H1 (cell line): ENCODE results near the gene CST4. TPM values are rescaled to one million over a fixed set of nuclear protein-coding genes. Genes with fewer than 3 reads are reported as not detected.
A peak's percentile ranks its signal among the peaks of the same experiment; 100 is the strongest.

Experiments
- CBX5 ChIP-seq: fragments of 300-800, 300-1000 bp; sonication (generic); IDR thresholded peaks from 2 replicates; pipeline ENCODE4 v1.7.1; 2016; ENCODE audit warnings: antibody characterized with exemption, low read length, low read depth
- CEBPB ChIP-seq: IDR thresholded peaks from 2 replicates; pipeline ENCODE4 v1.6.1; 2012; ENCODE audit warnings: low read depth, low read length
- CHD1 ChIP-seq: IDR thresholded peaks from 2 replicates; pipeline ENCODE4 v1.6.1; 2012; ENCODE audit warnings: low read depth, low read length, improper control_type of control experiment
- CHD2 ChIP-seq: IDR thresholded peaks from 2 replicates; pipeline ENCODE4 v1.6.1; 2012; ENCODE audit warnings: low read length, improper control_type of control experiment
- CREB1 ChIP-seq: IDR thresholded peaks from 2 replicates; pipeline ENCODE4 v1.6.1; 2012; ENCODE audit warnings: inconsistent platforms
- CTBP2 ChIP-seq: IDR thresholded peaks from 2 replicates; pipeline ENCODE4 v1.7.0; 2011; ENCODE audit warnings: borderline replicate concordance, mild to moderate bottlenecking, moderate library complexity, mixed read lengths, low read length; ENCODE audit not compliant: insufficient read depth, insufficient read length
- CTCF ChIP-seq, 3 experiments: IDR thresholded peaks; 1 replicate in 2 of 3; 2 replicates in 1 of 3; pipeline versions ENCODE4 v1.5.1 to v1.6.1; 2011; ENCODE audit warnings: low read length in 3 of 3, mild to moderate bottlenecking in 3 of 3, inconsistent platforms in 2 of 3, low read depth in 1 of 3, moderate library complexity in 1 of 3; ENCODE audit not compliant: insufficient read depth in 1 of 3; ENCODE audit errors: control extremely low read depth in 1 of 3
- JUN ChIP-seq: IDR thresholded peaks from 2 replicates; pipeline ENCODE4 v1.6.1; 2011; ENCODE audit warnings: low read depth, mild to moderate bottlenecking, improper control_type of control experiment, low read length
- KDM1A ChIP-seq: fragments of 200-600, 300-600 bp; sonication (generic); IDR thresholded peaks from 2 replicates; pipeline ENCODE4 v1.7.1; 2016; ENCODE audit warnings: mild to moderate bottlenecking, low read length, borderline replicate concordance
- MAFK ChIP-seq: IDR thresholded peaks from 2 replicates; pipeline ENCODE4 v1.6.1; 2012; ENCODE audit warnings: low read depth, mild to moderate bottlenecking, improper control_type of control experiment, low read length
- NANOG ChIP-seq: IDR thresholded peaks from 2 replicates; pipeline ENCODE4 v1.6.1; 2011; ENCODE audit warnings: low read length, low read depth, mild to moderate bottlenecking, inconsistent platforms; ENCODE audit not compliant: insufficient read depth, poor library complexity, severe bottlenecking
- NRF1 ChIP-seq: IDR thresholded peaks from 2 replicates; pipeline ENCODE4 v1.6.1; 2011; ENCODE audit warnings: mild to moderate bottlenecking, low read depth, low read length, improper control_type of control experiment
- PHF8 ChIP-seq: fragments of 200-600 bp; sonication (generic); conservative IDR thresholded peaks from 2 replicates; pipeline ENCODE4 v1.7.1; 2012; ENCODE audit warnings: low read depth, mild to moderate bottlenecking, inconsistent platforms, low read length, moderate library complexity
- SP2 ChIP-seq: IDR thresholded peaks from 2 replicates; pipeline ENCODE4 v1.6.1; 2012; ENCODE audit warnings: mild to moderate bottlenecking, low read length, inconsistent platforms
- SUZ12 ChIP-seq: fragments of 200-600 bp; sonication (generic); IDR thresholded peaks from 2 replicates; pipeline ENCODE4 v1.6.1; 2012; ENCODE audit warnings: mild to moderate bottlenecking, inconsistent platforms, low read length, moderate library complexity, mixed read lengths
- TAF1 ChIP-seq: IDR thresholded peaks from 2 replicates; pipeline ENCODE4 v1.6.1; 2011; ENCODE audit warnings: mild to moderate bottlenecking, low read depth, low read length
- TEAD4 ChIP-seq: IDR thresholded peaks from 2 replicates; pipeline ENCODE4 v1.6.1; 2012; ENCODE audit warnings: low read depth, low read length, inconsistent platforms, mixed read lengths
- ZNF274 ChIP-seq: IDR thresholded peaks from 2 replicates; pipeline ENCODE4 v1.7.0; 2012; ENCODE audit warnings: low read length, borderline replicate concordance; ENCODE audit errors: extremely low read depth
- polyA plus RNA-seq, 7 experiments: library from polyadenylated mRNA; depleted of rRNA in 3 of 7; stranded (reverse) in 5 of 7; unstranded in 2 of 7; fragments of >200 nt in 5 of 7; fragments of 200-250 nt in 2 of 7; gene quantifications; 1 replicate in 5 of 7; 2 replicates in 1 of 7; 4 replicates in 1 of 7; pipeline versions ENCODE4 v1.2.1 to v1.2.3, GENCODE V29; 2011 to 2013; ENCODE audit warnings: missing spikeins in 2 of 7, mixed read lengths in 2 of 7
- total RNA-seq: library from RNA; stranded (reverse); fragmentation: NEBNext Ultra II Directional; extraction: Animal tissue kit (Norgen Biotek cat#: 25700); gene quantifications from 2 replicates; pipeline ENCODE4 v1.2.1, GENCODE V29; 2021
- TF ChIP-seq, protein P1 (sequence below): IDR thresholded peaks from 2 replicates; pipeline ENCODE4 v1.6.1; 2011; ENCODE audit warnings: low read depth, mild to moderate bottlenecking, low read length; ENCODE audit not compliant: insufficient read depth
- TF ChIP-seq, protein P2 (sequence below): IDR thresholded peaks from 2 replicates; pipeline ENCODE4 v1.6.1; 2012; ENCODE audit warnings: inconsistent platforms

The CST4 gene
- total and polyA plus RNA-seq, 2 of the 8 experiments (the other 6 are each of a cell fraction or from before 2014, with no cell fraction given) = not detected

- TF ChIP-seq, protein P1, sequence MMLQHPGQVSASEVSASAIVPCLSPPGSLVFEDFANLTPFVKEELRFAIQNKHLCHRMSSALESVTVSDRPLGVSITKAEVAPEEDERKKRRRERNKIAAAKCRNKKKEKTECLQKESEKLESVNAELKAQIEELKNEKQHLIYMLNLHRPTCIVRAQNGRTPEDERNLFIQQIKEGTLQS = 0 out of 2 replicates have a peak, but pooled peaks have one; percentile 14
- peak; percentile 39; the same call in 1 of the 2 replicates for TF ChIP-seq TAF1
- TF ChIP-seq, protein P2, sequence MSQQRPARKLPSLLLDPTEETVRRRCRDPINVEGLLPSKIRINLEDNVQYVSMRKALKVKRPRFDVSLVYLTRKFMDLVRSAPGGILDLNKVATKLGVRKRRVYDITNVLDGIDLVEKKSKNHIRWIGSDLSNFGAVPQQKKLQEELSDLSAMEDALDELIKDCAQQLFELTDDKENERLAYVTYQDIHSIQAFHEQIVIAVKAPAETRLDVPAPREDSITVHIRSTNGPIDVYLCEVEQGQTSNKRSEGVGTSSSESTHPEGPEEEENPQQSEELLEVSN = peak; percentile 37; the same call in 1 of the 2 replicates
- no peak for TF ChIP-seq JUN
- TF ChIP-seq MAFK = no peak
- TF ChIP-seq CEBPB = no peak
- no peak for TF ChIP-seq CHD2
- 0 out of 2 replicates have a peak, but pooled peaks have one; percentile 49 for TF ChIP-seq KDM1A
- TF ChIP-seq NRF1 = no peak
- peak; percentile 69 for TF ChIP-seq CREB1
- no peak for TF ChIP-seq CTBP2
- TF ChIP-seq ZNF274 = no peak
- no peak for TF ChIP-seq CBX5
- no peak for TF ChIP-seq TEAD4
- TF ChIP-seq CTCF (IDR thresholded peaks at IDR 0.05; ENCODE audit: control extremely low read depth in 1 of 3, insufficient read depth in 1 of 3, low read depth in 1 of 3, low read length in 3 of 3) = no peak
- no peak for TF ChIP-seq SP2
- no peak for TF ChIP-seq NANOG
- TF ChIP-seq PHF8 = peak; percentile 65
- TF ChIP-seq SUZ12 = 0 out of 2 replicates have a peak, but pooled peaks have one; percentile 21
- no peak for TF ChIP-seq CHD1
These were observed 51.3 kb downstream of the CST4 start, which contains the start of gene CST3 (continued) for GRCh38 chr20:23637282-23638221.
